Loucy (cell line): ENCODE results near the gene RETREG3.

ENCODE experiments used
- H2AFZ ChIP-seq: fragments of 200-600 bp; sonication (generic); 2 replicates; pipeline ENCODE4 v1.6.0; 2016; ENCODE audit warnings: antibody characterized with exemption, mild to moderate bottlenecking, low read length, moderate library complexity
- H3F3A ChIP-seq: fragments of 200-600 bp; 2 replicates; pipeline ENCODE4 v1.6.0; 2016; ENCODE audit warnings: antibody characterized with exemption, low read depth, mild to moderate bottlenecking
- H3K27me3 ChIP-seq: fragments of 200-600 bp; sonication (generic); 2 replicates; pipeline ENCODE4 v1.6.1; 2014; ENCODE audit warnings: low read length, mild to moderate bottlenecking; ENCODE audit not compliant: insufficient read depth, poor library complexity, severe bottlenecking
- H3K36me3 ChIP-seq: fragments of 200-600 bp; sonication (generic); 2 replicates; pipeline ENCODE4 v1.6.1; 2016; ENCODE audit warnings: low read length; ENCODE audit not compliant: insufficient read depth
- H3K4me1 ChIP-seq: fragments of 200-600 bp; sonication (generic); 2 replicates; pipeline ENCODE4 v1.5.1; 2014; ENCODE audit warnings: low read length, mild to moderate bottlenecking; ENCODE audit not compliant: insufficient read depth, poor library complexity, severe bottlenecking
- H3K4me2 ChIP-seq: fragments of 200-600 bp; sonication (generic); 2 replicates; pipeline ENCODE4 v1.6.0; 2014; ENCODE audit warnings: antibody characterized with exemption, low read length, low read depth, mild to moderate bottlenecking; ENCODE audit not compliant: poor library complexity, severe bottlenecking
- H3K4me3 ChIP-seq: fragments of 200-600 bp; sonication (generic); 2 replicates; pipeline ENCODE4 v1.5.1; 2014; ENCODE audit warnings: low read length, mild to moderate bottlenecking, mixed read lengths; ENCODE audit not compliant: poor library complexity, severe bottlenecking
- H3K79me2 ChIP-seq: fragments of 200-600 bp; sonication (generic); 2 replicates; pipeline ENCODE4 v1.6.1; 2014; ENCODE audit warnings: low read length; ENCODE audit not compliant: insufficient read depth
- H3K9ac ChIP-seq: fragments of 200-600 bp; sonication (generic); 2 replicates; pipeline ENCODE4 v1.6.0; 2014; ENCODE audit warnings: mild to moderate bottlenecking, low read depth, low read length, moderate library complexity; ENCODE audit not compliant: poor library complexity, severe bottlenecking
- H3K9me2 ChIP-seq: fragments of 200-600 bp; sonication (generic); replicated peaks from 2 replicates; pipeline ENCODE4 v1.6.1; 2016; ENCODE audit warnings: low read depth, low read length, mixed read lengths
- H3K9me3 ChIP-seq: fragments of 200-600 bp; sonication (generic); 2 replicates; pipeline ENCODE4 v1.6.1; 2014; ENCODE audit warnings: mild to moderate bottlenecking, antibody characterized with exemption, low read length, low read depth; ENCODE audit not compliant: insufficient read depth
- H4K20me1 ChIP-seq: fragments of 200-600 bp; sonication (generic); 2 replicates; pipeline ENCODE4 v1.6.0; 2014; ENCODE audit warnings: antibody characterized with exemption, low read length, mild to moderate bottlenecking; ENCODE audit not compliant: insufficient read depth, poor library complexity, severe bottlenecking
- CTCF ChIP-seq: fragments of 200-600 bp; sonication (generic); conservative IDR thresholded peaks from 2 replicates; pipeline ENCODE4 v1.5.1; 2014; ENCODE audit warnings: mild to moderate bottlenecking, antibody characterized with exemption, low read length
- EZH2phosphoT487 ChIP-seq: fragments of 200-600 bp; IDR thresholded peaks from 2 replicates; pipeline ENCODE4 v1.6.1; 2018; ENCODE audit warnings: antibody characterized with exemption, mild to moderate bottlenecking, moderate library complexity, borderline replicate concordance

RETREG3 gene

GRCh38 chr17:42531455-42532354 lies 77.5 kb downstream of the RETREG3 start:
- Histone ChIP-seq H3K9me2 (no peaks in the 10 kb centered on the region), H3K4me3 (peak overlapping the region; percentile 69), H3K79me2 (peaks cover 20% of the 10 kb centered on the region), H3K27me3 (no peaks in the 10 kb centered on the region), H3K9ac (peak overlapping the region; percentile 75), H3K4me1 (peaks cover 40% of the 10 kb centered on the region), H2AFZ (peak overlapping the region; percentile 74), H3K36me3 (no peaks in the 10 kb centered on the region), H3F3A (peaks cover 17% of the 10 kb centered on the region), H3K9me3 (no peaks in the 10 kb centered on the region), H3K4me2 (peak overlapping the region; percentile 72), H4K20me1 (no peaks in the 10 kb centered on the region)
- TF ChIP-seq EZH2phosphoT487 (no peak), CTCF (peak; percentile 26; the same call in 1 of the 2 replicates)

- H2AFZ ChIP-seq: no peak overlapping the region; the same call in 1 of the 2 replicates
- no peaks in the 10 kb centered on the region for H3K36me3 ChIP-seq
- H3K9me2 ChIP-seq: no peaks in the 10 kb centered on the region
- TF ChIP-seq CTCF (no peak), EZH2phosphoT487 (no peak)
- H4K20me1 ChIP-seq: no peaks in the 10 kb centered on the region
- H3K9me3 ChIP-seq: no peaks in the 10 kb centered on the region
- H3K4me2 ChIP-seq: peak overlapping the region; percentile 72
- H3K27me3 ChIP-seq: no peaks in the 10 kb centered on the region
- peaks cover 19% of the 10 kb centered on the region for H3K79me2 ChIP-seq
- H3K9ac ChIP-seq: peak overlapping the region; percentile 75
- peak overlapping the region; percentile 58 for H3K4me3 ChIP-seq
- H3F3A ChIP-seq: peaks cover 17% of the 10 kb centered on the region
- H3K4me1 ChIP-seq: peaks cover 40% of the 10 kb centered on the region
Measured at GRCh38 chr17:42530952-42531454, 78.2 kb downstream of the RETREG3 start.
